ENCODE results near the gene LCN1.
"Not testable (repeated sequence)": the region's sequence is repeated elsewhere in the genome, so short reads cannot be mapped to it uniquely, and the experiment has no call there.

LCN1 gene

DNA sequence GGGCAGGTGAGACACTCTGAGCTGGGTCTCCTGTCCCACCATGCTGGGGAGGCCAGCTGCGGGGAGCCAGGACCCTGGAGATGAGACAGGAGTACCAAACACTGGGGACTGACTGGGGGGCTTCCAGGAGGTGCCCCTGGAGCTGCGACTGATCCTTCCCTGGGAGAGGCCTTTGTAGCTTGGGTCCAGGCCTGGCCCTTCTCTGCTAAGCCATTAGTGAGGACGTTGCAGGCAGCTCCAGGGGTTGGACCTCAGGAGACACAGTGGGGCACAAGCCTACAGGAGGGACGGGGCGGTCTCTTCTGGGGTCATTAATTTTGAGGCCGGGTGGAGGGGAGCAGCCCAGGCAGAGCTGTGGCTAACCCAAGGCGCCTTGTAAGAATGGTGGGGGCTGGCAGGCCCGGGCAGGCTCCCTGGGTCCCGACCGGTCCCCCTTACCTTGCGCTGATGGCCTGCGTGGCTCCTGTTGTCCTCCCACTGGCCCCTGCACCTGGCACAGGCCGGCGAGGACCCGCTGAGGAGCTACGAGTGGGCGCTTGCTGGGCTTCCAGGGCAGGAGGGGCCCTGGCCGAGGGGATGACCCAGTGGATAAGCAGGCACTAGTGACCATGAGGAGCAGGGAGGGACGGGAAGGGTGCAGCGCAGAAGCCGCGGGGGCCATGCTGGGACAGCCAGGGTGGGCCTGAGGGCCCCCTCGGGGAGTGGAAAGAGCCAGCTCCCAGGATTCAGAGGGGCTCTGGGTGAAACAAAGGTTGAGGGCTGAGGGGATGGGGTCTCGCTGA, 15.6 kb upstream of the LCN1 start:
- no peak for DNase-seq (ENCODE audit: low read depth)

DNA sequence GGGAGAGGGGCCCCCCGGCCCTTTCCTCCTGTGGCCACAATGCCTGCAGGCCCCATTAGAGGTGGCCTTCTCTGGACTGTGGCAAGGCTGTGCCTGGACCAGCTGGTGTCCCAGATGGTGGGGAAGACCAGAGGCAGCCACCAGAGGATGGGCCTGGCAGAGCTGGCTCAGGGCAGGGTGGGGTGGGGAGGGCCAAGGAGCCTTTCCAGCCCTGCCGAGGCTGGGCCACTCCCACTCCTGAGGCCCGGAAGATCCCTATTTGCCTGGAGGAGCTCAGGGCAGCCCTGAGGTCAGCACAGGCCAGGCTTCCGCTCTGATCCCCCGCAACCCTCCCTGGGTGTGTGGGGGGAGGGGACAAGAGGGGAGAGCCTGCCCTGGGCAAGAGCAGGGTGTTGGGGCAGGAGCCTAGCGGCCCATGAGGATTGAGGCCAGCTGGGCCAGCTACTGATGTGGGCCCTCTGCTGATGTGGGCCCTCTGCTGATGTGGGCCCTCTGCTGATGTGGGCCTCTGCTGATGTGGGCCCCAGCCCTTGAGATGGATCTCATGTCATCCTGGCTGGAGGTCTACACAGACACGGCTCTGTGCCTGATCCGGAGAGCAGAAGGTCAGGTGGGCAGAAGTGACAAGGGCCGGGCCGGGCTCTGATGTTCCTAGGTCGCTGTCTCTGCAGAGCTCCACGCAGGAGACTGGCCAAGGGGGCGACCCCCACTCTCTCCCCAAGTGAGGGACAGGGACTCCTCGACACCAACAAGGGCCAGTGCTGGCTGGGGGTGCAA, 14.7 kb upstream of the LCN1 start:
- no peak for DNase-seq (ENCODE audit: low read depth)

DNA sequence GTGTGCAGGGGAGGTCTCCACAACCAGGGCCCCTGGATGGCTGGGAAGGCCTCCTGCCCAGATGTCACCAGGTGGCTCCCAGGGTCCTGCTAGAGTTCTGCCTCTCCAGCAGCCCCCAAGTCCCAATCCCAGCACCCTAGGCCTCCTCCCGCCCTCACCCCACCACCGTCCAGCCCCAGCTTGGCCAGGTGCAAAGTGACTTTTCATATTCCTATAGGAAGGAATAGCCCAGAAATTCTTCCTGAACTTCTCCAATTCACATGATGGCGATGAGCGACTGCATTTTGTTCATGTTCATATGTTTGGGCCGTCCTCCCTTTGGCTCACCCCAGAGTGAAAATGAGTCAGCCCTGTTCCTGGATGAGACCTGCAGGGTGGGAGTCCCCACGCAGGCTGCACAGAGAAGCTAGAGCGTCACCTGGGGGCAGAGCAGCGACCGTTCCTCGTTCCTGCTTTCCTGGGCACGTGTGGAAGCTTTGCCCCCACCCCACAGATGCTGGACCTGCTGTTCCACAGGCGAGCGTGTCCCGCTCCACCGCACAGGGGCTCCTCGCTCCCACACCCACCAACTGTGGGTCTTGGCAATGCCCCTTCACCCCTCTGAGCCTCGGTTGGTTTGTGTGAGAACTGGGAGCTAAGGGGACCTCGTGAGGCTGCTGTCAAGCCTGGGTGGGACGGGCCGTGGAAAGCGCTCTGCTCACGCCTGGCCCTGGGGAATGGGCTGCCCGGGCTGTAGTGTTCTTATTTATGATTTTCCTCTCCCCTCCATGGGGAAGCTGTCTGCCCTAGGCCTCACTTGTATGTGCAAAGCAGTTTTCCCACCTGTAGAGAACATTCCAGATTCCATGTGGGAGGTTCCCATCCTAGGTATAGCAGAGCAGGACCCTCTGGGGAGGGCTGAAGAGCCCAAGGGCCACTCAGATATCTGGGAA, 13.9 kb upstream of the LCN1 start:
- no peak for DNase-seq (ENCODE audit: low read depth)

DNA sequence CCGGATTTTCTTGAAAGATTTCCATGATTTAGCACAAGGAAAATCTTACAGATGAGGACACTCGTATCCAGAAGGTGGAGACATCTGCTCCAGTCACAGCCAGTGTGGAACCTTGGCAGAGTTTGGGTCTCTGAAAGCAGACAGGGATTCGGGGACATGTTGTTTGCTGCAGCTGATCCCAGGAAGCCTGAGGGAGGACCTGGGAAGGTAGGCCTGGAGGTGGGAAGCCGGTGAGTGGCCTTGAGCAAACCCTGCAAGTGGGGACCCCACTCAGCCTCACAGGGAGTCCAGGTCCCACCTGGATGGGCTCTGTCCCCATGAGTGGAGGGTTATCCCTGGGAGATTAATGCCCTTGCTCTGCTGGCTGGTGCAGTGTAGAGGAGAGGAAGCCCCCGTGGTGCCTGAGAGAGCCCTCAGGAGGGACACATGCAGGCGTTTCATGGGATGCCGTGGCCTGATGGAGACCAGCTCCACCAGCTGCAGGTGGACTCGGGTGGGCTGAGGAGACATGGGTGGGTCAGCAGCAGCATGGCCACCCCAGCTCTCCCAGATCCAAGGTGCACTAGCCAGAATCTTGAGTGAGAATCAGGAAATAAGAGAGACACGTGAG, 12.9 kb upstream of the LCN1 start:
- no peak for DNase-seq (ENCODE audit: low read depth)

DNA sequence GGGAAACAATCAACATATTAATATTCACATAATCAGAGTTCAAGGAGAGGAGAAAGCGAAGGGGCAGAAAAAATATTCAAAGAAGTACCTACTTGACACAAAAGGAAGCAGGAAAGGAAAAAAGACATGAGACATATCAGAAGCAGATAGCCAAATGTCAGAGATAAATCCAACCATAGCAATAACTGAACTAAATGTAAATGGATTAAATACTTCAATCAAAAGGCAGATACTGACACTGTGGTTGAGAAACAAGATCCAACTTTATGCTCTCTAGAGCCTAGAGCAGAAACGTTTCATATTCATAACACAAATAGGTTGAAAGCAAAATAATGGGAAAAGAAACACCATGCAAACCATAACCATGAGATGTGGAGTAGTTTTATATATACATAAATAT, 11.8 kb upstream of the LCN1 start:
- no peak for DNase-seq (ENCODE audit: low read depth)

DNA sequence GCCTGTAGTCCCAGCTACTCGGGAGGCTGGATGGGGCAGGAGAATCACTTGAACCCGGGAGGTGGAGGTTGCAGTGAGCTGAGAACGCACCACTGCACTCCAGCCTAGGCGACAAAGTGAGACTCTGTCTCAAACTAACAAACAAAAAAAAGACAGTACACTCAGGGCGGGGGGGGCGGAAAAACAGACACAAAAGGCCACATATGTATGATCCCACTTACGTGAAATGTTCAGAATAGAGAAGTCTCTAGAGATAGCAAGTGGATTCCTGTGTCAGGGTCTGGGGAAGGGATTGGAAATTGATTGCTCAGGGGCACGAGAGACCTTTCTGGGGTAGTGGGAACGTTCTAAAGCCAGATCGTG, 9.0 kb upstream of the LCN1 start:
- DNase-seq (ENCODE audit: low read depth): no peak

DNA sequence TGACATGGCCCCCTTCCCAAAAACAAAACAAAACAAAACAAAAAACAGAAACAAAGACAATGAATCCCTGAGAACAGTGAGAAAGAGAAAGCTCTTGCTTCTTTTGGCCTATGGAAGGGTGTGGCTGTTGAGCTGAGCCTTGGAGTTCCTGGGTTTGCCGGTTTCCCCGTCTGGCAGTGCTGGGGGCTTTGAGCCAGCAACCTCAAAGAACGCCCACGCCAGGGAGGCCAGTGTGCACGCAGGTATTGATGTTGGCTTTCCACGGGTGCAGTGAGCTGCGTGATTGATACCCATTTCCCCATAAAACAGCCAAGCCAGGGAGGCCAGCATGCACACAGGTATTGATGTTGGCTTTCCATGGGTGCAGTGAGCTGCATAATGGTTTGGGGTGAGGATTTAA, 8.3 kb upstream of the LCN1 start:
- DNase-seq (ENCODE audit: low read depth): no peak

DNA sequence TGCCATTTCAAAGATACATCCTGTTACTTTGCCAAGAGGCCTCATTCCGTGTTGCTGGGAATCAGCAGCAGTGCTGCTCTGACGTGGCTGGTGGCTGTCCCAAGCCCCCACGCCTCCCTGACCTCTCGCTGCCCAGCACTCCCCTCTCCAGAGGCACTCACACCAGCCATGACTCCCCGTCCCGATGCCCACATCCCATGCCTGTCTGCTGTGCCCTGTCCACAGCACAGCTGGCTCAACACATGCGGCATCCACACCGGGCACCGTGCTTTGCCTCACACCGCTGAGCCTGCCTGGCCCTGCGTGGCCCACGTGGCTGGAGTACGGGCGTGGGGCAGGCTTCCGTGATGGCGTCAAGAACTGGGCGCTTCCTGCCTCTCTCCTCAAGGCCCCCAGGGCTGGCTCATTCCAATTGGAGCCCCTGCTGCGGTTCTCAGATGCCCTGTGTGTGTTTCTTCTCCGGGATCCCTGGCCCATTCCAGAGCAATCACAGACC, 7.8 kb upstream of the LCN1 start:
- DNase-seq (ENCODE audit: low read depth): no peak

DNA sequence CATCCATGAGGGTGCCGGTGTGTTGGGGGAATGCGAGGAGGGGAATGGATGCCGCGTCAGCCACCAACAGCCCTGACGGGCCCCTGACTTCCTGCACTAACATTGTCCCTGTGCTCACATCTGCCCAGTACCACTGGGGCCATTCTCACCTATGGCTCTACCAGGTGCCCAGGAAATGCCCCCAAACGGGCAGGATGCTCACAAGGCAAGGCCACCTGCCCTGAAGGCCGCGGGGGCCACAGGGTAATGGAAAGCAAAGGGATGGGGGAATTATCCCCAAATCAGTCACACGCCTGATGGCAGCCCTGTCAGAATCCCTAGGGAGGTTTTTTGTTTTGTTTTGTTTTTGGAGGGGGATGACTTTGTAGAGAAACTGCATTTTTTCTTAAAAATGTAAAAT, 7.3 kb upstream of the LCN1 start:
- not testable (repeated sequence) for DNase-seq (ENCODE audit: low read depth)

DNA sequence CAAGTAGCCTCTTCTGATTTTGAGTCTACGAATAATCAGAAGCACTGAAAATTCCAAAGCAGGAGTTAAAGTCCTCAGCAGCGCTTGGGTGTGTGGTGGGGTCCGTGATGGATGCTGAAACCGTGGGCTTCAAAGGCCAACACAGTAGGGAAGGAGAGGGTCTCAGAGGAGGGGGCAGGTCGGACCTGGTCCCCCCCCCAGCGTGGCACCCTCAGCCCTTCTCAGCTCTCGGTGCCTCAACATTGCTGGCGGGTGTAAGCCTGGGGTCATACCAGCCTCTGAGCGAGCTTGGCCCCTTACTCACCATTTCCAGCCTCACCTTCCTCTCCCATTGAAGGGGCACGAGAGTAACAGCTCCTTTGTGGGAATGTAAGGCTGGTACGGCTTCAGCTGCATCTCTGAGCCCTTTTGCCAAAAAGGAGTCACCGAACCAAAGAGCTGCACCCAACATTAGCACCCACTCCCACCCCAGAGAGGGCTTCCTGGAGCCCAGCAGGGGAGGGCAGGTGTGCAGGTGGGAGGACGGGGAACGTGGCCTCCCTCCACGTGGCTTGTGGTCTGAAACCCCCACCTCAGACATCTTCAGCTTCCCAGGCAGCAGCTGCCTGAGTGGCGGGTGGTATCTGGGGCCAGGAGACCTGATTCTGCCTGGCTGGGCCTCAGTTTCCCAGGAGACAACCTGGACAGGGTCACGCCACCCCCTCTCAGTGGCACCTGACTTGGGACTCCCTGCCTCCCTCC, 6.7 kb upstream of the LCN1 start:
- no peak for DNase-seq (ENCODE audit: low read depth)

DNA sequence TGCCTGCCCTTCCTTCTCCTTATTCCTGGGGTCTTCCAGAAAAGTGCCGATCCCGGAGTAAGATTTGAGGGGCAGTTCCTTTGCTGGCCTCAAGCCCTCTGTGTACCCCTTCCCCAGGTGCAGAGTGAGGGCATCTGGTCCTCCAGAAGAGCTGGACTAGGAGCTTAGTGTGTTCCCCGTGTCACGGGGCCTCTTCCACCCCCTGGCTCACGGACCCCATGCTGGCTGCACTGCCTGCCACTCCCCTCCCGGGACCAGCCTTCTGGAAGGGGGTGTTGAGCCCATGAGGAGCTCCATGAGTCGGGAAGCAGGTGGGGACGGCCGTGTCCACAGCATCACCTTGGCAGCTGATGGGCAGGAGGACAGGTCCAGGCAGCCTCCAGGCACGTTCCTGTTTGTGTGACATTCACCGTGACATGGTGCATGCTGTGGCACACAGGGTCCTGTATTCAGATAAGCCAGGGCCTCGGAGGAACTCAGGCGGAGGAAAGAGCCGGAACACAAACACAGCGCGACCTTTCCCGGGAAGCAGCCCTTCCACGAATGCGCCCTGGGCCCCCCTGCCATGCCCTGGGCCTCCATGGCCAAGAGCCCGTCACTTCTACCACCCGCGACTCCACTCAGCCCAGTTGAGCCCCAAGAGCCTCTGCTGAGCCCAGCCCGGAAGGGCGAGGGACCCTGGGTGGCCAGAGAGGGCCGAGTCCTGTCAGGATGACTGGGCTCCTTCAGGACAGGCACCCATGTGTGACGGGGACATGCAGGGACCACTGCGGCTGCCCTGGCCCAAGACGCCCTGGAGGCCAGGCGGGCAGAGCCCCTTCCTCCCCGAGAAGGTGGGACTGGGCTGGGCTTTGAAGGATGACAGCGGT, 5.9 kb upstream of the LCN1 start:
- DNase-seq (ENCODE audit: low read depth): no peak

DNA sequence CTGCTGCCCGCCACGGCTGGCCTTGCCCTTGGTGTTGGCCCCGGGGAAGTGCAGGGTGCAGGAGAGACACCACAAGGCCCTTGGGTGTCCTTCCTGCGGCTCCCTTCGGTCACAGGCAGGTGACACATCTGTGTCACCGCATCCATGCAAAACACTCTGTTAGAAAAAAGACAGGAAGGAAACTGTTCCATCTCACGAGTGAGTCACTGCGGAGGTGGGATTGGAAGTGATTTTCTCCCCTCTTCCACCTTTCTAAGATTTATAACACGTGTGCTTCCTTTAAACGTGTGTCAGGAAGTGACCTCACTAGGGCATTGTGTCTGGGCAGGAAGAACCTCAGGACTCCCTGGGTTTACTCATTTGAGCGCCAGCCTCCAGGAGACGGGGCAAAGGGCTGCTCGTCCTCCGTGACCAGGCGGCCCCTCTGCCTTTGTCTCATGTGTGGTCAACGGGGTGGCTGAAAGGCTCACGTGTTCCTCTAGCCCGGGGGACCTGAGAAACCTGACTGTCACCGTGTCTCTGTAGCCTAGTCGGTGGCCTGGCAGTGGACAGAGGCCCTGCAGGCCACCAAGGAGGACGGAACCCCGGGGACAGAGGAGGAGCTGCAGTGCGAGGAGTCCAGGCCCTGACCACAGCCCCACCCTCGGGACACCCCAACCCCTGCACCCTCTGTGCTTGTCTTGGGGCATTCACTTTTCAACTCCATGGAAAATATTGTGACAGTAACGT, 4.9 kb upstream of the LCN1 start:
- DNase-seq (ENCODE audit: low read depth): no peak

DNA sequence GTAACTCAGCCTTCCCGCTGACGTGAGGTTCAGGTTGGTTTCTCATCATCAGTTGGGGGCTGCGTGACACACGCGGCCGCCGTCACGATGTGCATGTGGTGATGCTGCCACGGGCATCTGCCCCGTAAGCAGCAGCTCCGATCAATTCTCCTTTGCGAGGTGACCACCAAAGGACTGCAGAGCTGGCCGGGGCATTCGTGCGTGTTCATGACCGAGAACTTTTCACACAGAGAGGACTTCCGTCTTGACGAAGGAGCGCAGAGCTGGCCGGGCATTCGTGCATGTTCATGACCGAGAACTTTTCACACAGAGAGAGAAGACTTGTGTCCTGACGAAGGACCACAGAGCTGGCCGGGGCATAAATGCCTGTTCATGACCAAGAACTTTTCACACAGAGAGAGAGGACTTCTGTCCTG, 3.8 kb upstream of the LCN1 start:
- no peak for DNase-seq (ENCODE audit: low read depth)

DNA sequence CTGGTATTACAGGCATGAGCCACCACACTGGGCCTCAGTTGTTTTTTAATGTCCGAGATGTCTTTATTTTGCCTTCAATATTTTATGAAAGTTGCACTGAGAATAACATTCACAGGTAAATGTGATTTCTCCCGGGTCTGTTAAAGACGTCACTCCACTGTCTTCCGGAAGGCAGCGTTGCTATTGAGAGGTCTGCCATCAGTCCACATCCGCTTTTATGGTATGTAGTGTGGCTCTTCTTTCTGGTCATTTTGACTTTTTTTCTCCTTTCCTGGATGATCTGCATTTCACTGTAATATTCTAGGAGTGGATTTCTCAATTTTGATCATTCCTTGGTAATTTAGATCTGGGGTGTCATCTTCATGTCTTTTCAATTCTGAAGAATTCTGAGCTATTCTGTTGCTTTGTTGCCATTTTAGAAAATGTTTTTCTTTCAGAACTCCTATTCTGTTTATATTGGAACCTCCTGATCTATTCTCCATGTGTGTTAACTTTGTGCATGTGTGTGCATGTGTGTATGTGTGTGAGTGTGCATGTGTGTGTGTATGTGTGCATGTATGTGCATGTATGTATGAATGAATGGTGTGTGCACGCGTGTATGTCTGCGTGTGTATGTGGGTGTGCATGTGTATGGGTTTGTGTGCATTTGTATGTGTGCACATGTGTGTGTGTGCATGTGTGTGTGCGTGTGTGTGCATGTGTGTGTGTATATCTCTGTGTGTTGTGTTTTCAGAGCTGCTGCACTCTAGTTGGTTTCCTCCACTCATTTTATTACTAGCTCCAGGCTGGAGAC, 1.9 kb upstream of the LCN1 start:
- DNase-seq (ENCODE audit: low read depth): no peak

DNA sequence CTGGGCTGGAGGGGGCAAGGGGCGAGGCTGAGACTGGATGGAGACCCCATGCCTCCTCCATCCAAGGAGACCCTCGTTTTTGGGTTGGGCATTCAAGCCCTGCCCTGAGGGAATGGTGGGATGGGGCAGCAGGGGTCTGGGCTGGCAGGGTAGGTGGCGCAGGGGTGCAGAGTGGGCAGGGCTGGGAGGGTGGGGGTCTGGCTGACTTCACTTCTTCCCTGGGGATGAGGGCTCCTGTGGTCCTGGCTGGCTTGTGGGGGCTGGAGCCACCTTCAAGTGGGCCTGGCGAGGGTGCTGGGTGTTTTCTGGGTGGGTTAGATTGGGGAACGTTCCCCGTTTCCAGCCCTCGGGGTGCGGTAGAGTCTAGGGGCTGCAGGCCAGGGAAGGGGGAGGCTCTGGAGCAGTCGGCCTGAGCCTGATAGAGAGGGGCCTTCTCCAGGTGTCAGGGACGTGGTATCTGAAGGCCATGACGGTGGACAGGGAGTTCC, 412 bp downstream of the LCN1 start:
- DNase-seq (ENCODE audit: low read depth): no peak

DNA sequence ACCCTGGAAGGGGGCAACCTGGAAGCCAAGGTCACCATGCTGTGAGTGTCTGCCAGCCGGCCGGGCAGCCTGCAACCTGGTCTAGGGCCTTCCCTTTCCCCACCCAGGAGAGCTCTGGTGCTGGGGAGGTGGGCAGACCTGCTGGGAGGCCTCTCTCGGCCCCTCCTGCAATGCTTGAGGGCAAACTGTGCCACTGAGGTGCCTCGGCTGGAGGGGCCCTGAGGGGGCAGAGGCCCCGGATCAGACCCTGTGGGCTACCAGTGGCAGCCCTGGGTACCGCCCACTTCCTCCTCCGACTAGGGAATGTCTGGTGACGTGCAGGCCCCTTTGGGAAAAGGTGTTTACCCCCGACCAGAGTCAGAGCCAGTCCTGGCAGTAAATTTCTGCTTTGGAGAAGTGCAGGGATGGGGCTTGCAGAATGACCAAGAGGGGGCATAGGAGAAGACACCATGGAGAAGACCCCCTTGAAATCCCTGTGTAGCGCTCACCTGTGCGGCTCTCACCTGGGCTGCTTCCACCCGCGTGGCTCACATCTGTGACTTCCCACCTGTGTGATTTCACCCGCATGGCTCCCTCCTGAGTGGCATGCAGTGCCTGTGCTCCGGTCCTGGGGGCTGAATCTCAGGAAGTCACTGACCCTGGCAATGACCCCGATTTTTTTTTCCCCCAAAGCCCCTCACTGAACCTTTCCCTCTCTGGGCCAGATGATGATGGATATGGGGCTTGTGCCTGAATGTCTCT, 1.1 kb downstream of the LCN1 start:
- no peak for DNase-seq (ENCODE audit: low read depth)

DNA sequence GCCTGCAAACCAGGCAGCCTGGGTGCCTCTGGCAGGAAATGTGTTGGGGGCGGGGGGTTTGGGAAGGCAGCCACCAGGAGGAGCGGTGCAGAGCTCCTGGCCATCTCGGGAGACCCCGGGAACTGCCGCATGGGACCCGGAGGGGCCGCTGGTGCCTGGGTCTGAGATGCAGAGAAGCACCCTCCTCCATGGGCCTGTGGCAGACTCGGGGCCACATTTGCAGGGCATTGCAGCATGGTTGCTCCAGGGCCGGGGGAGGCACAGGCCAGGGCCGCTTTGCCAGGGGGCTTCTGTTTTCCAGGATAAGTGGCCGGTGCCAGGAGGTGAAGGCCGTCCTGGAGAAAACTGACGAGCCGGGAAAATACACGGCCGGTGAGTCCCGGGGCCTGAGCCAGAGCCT, 1.7 kb downstream of the LCN1 start:
- no peak for DNase-seq (ENCODE audit: low read depth)
